Ovary (tissue), 10 donors: Measurements from ENCODE around the gene ZNF75A. TPM values are rescaled to one million over a fixed set of nuclear protein-coding genes. Genes with fewer than 3 reads are reported as not detected.
A peak's percentile ranks its signal among the peaks of the same experiment; 100 is the strongest.

Source experiments
- DNase-seq, 5 donors: peaks; one replicate each; pipeline ENCODE4 v3.0.0-alpha.2; 2019 to 2020
- H3K27ac ChIP-seq, 2 donors: fragments of 200-600 bp; one replicate each; pipeline versions ENCODE4 v1.5.1 to v1.8.0; 2019 to 2022
- H3K27me3 ChIP-seq: fragments of 200-600 bp; one replicate; pipeline ENCODE4 v1.8.0; 2022
- H3K36me3 ChIP-seq: fragments of 200-600 bp; sonication (generic); one replicate; pipeline ENCODE4 v1.5.1; 2019
- H3K4me1 ChIP-seq: one replicate; pipeline ENCODE4 v1.8.1; 2013; ENCODE audit warnings: mild to moderate bottlenecking, moderate library complexity; ENCODE audit not compliant: insufficient read depth
- H3K4me3 ChIP-seq: fragments of 200-600 bp; sonication (generic); one replicate; pipeline ENCODE4 v1.5.1; 2017
- H3K9me3 ChIP-seq, 2 donors: fragments of 200-600 bp in 1 of 2; sonication (generic) in 1 of 2; one replicate each; pipeline versions ENCODE4 v1.5.1 to v1.8.1; 2013 to 2019; ENCODE audit warnings: mild to moderate bottlenecking in 1 of 2, moderate library complexity in 1 of 2
- CTCF ChIP-seq, 3 donors: fragments of 450-650 bp in 2 of 3; fragments of 200-600 bp in 1 of 3; IDR thresholded peaks; one replicate each; pipeline versions ENCODE4 v1.5.1 to v1.8.0; 2016 to 2022; ENCODE audit warnings: antibody characterized with exemption in 3 of 3, mild to moderate bottlenecking in 1 of 3
- EP300 ChIP-seq: sonication (generic); formaldehyde crosslinking; IDR thresholded peaks from one replicate; pipeline ENCODE4 v1.6.1; 2017; ENCODE audit warnings: antibody characterized with exemption
- POLR2A ChIP-seq: fragments of 450-650 bp; IDR thresholded peaks from one replicate; pipeline ENCODE4 v1.6.1; 2017; ENCODE audit warnings: antibody characterized with exemption, mild to moderate bottlenecking, moderate library complexity
- WGBS, 3 donors: extraction: QIAGEN DNeasy Blood & Tissue Kit in 1 of 3; methylation state at CpG; one replicate each; pipeline versions ENCODE4 v1.1.5 to v1.1.7; 2013 to 2017; 5-methylcytosine and 5-hydroxymethylcytosine counted together
- intact Hi-C, 4 donors: fragments of 100-400 bp; cut with DNase I; formaldehyde crosslinking; loops; one replicate each; pipeline versions ENCODE4 v1.11.0 to v1.15.1; 2022 to 2023
- long read RNA-seq, 3 donors: library from polyadenylated mRNA in 2 of 3; unstranded in 2 of 3; transcript quantifications; one replicate each; pipeline ENCODE4 v2.0.0 and lab custom pipeline, GENCODE V29; 2021 to 2026
- polyA plus RNA-seq, 2 donors: library from polyadenylated mRNA; stranded (reverse); fragments of 200-250 nt in 1 of 2; fragments of 350-450 nt in 1 of 2; fragmentation: Illumina TruSeq in 1 of 2; extraction: RNeasy Lipid Tissue Mini Kit (QIAGEN cat#74804) in 1 of 2; gene quantifications; one replicate each; pipeline ENCODE4 v1.2.3, GENCODE V29; 2013 to 2014
- total RNA-seq, 7 donors: library from RNA; depleted of rRNA in 2 of 7; stranded (reverse); fragments of >200 nt in 2 of 7; fragmentation: NEBNext Ultra II Directional in 3 of 7; extraction: Animal tissue kit (Norgen Biotek cat#: 25700) in 3 of 7; gene quantifications; one replicate each; pipeline versions ENCODE4 v1.1.0 to v1.2.4, GENCODE V29; 2016 to 2023
- donor health status: DM: no; HTN: no; CAD: no; lungs with moderate emphysema.
- donor health status: DM: no; HTN: no; CAD: no.
- donor health status: Bipolar disorder and iron deficiency.
- donor health status: DM: yes; HTN: yes; CAD: no.
- donor health status: DM: no; HTN: no; CAD: no.
- donor health status: DM: yes; HTN: yes; CAD: no.

Gene ZNF75A
- total RNA-seq (10 to 100 TPM; 17.5 to 50.1 (median 34.3) TPM), polyA plus RNA-seq (10 to 100 TPM; 20.6 to 26.3 TPM)
- long read RNA-seq, donor 1, transcript ZNF75A-201 (6 exons, 2,546 nt): major isoform, 9 of 164 reads
- long read RNA-seq, donor 1, partial matches to known transcripts: 87 of 164 reads
- long read RNA-seq, donor 1, other reads (novel, unspliced or antisense): 66 of 164 reads
- long read RNA-seq, donor 2, transcript ZNF75A-206 (1 exons, 3,989 nt): major isoform, 15 of 21 reads
- long read RNA-seq, donor 2, partial matches to known transcripts: 0 of 21 reads
- long read RNA-seq, donor 2, other reads (novel, unspliced or antisense): 0 of 21 reads
- long read RNA-seq, donor 3, partial matches to known transcripts: 4 of 41 reads
- long read RNA-seq, donor 3, other reads (novel, unspliced or antisense): 34 of 41 reads

GRCh38 chr16:3305109-3306068 is at the start of gene ZNF75A, which contains the start of gene TIGD7:
ZNF75A (plus strand) TSS chr16:3305497; CDS start chr16:3308429, 2,932 bp downstream.
TIGD7 (minus strand) TSS chr16:3305430; CDS start chr16:3300614, 4,816 bp downstream.
- Histone ChIP-seq H3K9me3 (peaks cover 0 to 45% of the 10 kb centered on the region in 2 donors), H3K27me3 (no peaks in the 10 kb centered on the region), H3K4me1 (peaks cover 5% of the 10 kb centered on the region), H3K4me3 (peak within 1 kb of the TSS; percentile 80), H3K27ac (peak within 1 kb of the TSS; percentile 69 to 91), H3K36me3 (no peaks in the 10 kb centered on the region)
- intact Hi-C loops: loop anchor here in 1 of 4 donors (10.0 kb wide), 1 partner anchor 71 kb away; the partner anchor contains the start of gene ZNF200
- WGBS, 3 donors: 1 to 2% (median 1%) methylated on average over 99 to 103 of the region's 103 CpGs
- no peak for TF ChIP-seq EP300
- TF ChIP-seq POLR2A: peak; percentile 93
- TF ChIP-seq CTCF (IDR thresholded peaks at IDR 0.05): peak in 1 of 3 donors; percentile 22
- peak; percentile 82 to 90 (median 84) for DNase-seq

GRCh38 chr16:3256146-3256865 is 49.0 kb upstream of the ZNF75A start, which contains the start of gene MEFV:
MEFV (minus strand) TSS chr16:3256633; CDS start chr16:3256587, 46 bp downstream.
- no peak for TF ChIP-seq POLR2A
- no peaks in the 10 kb centered on the region for H3K9me3 ChIP-seq
- no peak within 1 kb of the TSS for H3K27ac ChIP-seq
- intact Hi-C loops: no loop called here
- WGBS, 3 donors: 71 to 80% (median 77%) methylated on average over 14 of the region's 14 CpGs
- H3K4me1 ChIP-seq: no peaks in the 10 kb centered on the region
- no peak for DNase-seq
- H3K36me3 ChIP-seq: no peaks in the 10 kb centered on the region
- H3K27me3 ChIP-seq: no peaks in the 10 kb centered on the region
- no peak within 1 kb of the TSS for H3K4me3 ChIP-seq

GRCh38 chr16:3256866-3257465 is 48.3 kb upstream of the ZNF75A start:
- Histone ChIP-seq H3K9me3 (no peaks in the 10 kb centered on the region), H3K27ac (no peak overlapping the region), H3K4me1 (no peaks in the 10 kb centered on the region), H3K27me3 (no peaks in the 10 kb centered on the region), H3K4me3 (no peak overlapping the region), H3K36me3 (no peaks in the 10 kb centered on the region)
- TF ChIP-seq POLR2A: no peak
- no peak for TF ChIP-seq EP300
- no peak for TF ChIP-seq CTCF (IDR thresholded peaks at IDR 0.05)
- intact Hi-C loops: no loop called here
- 72 to 75% (median 72%) methylated on average over 9 of the region's 9 CpGs for WGBS, 3 donors
- DNase-seq: no peak

- Histone ChIP-seq H3K4me1 (no peaks in the 10 kb centered on the region), H3K36me3 (no peaks in the 10 kb centered on the region), H3K27ac (no peak overlapping the region), H3K9me3 (no peaks in the 10 kb centered on the region), H3K27me3 (no peaks in the 10 kb centered on the region), H3K4me3 (no peak overlapping the region)
- intact Hi-C loops: no loop called here
- DNase-seq: no peak
- TF ChIP-seq CTCF (IDR thresholded peaks at IDR 0.05) (no peak), POLR2A (no peak), EP300 (no peak)
- WGBS, 3 donors: 81 to 91% (median 84%) methylated on average over 8 of the region's 8 CpGs
These were observed 45.5 kb upstream of the ZNF75A start for GRCh38 chr16:3259836-3260235.
